Body of pancreas (tissue), 4 donors: ENCODE measurements around the gene GTPBP3. TPM values are rescaled to one million over a fixed set of nuclear protein-coding genes. Genes with fewer than 3 reads are reported as not detected.

Source experiments
- ATAC-seq: fragments of 150-250 bp; one replicate; pipeline ENCODE4 v1.9.1; 2016
- DNase-seq, 4 donors: peaks; one replicate each; pipeline ENCODE4 v3.0.0-alpha.2; 2019
- H3K27ac ChIP-seq, 4 donors: fragments of 200-600 bp; sonication (generic); 1 replicate in 3 of 4; 2 replicates in 1 of 4; pipeline versions ENCODE4 v1.5.1 to v1.6.1; 2016 to 2019; ENCODE audit warnings: mild to moderate bottlenecking in 1 of 4, mixed read lengths in 1 of 4, moderate library complexity in 1 of 4
- H3K27me3 ChIP-seq, 2 donors: fragments of 200-600 bp; sonication (generic); one replicate each; pipeline ENCODE4 v1.6.0; 2016; ENCODE audit warnings: mild to moderate bottlenecking in 1 of 2
- H3K36me3 ChIP-seq, 2 donors: fragments of 200-600 bp; sonication (generic); replicated peaks in 1 of 2; 2 replicates each; pipeline ENCODE4 v1.5.1; 2016; ENCODE audit warnings: low read depth in 2 of 2; ENCODE audit not compliant: insufficient read depth in 1 of 2
- H3K4me1 ChIP-seq: fragments of 200-600 bp; sonication (generic); one replicate; pipeline ENCODE4 v1.6.0; 2016
- H3K4me3 ChIP-seq, 2 donors: fragments of 200-600 bp; sonication (generic); 1 replicate in 1 of 2; 2 replicates in 1 of 2; pipeline ENCODE4 v1.5.1; 2016 to 2019
- H3K9me3 ChIP-seq, 3 donors: fragments of 200-600 bp; sonication (generic); 1 replicate in 2 of 3; 2 replicates in 1 of 3; pipeline ENCODE4 v1.5.1; 2016
- CTCF ChIP-seq, 7 experiments: fragments of 450-650 bp in 4 of 7; fragments of 200-600 bp in 3 of 7; sonication (generic) in 3 of 7; IDR thresholded peaks; one replicate each; pipeline ENCODE4 v1.5.1; 2016 to 2019; ENCODE audit warnings: antibody characterized with exemption in 7 of 7
- POLR2A ChIP-seq, 3 donors: fragments of 450-650 bp; IDR thresholded peaks; one replicate each; pipeline ENCODE4 v1.6.1; 2016; ENCODE audit warnings: antibody characterized with exemption in 3 of 3, mild to moderate bottlenecking in 2 of 3
- whole genome bisulfite sequencing, 2 donors: methylation state at CpG; one replicate each; pipeline ENCODE4 v1.1.5; 2017; 5-methylcytosine and 5-hydroxymethylcytosine counted together
- intact Hi-C: fragments of 100-400 bp; cut with DNase I; formaldehyde crosslinking; loops from one replicate; pipeline ENCODE4 v1.15.1; 2023
- total RNA-seq, 2 donors: library from RNA; depleted of rRNA; stranded (reverse); fragments of >200 nt; gene quantifications; one replicate each; pipeline ENCODE4 v1.1.0, GENCODE V29; 2016

The GTPBP3 gene
- total RNA-seq, 2 donors from 2014 or later: 13.7 to 127 TPM

DNA sequence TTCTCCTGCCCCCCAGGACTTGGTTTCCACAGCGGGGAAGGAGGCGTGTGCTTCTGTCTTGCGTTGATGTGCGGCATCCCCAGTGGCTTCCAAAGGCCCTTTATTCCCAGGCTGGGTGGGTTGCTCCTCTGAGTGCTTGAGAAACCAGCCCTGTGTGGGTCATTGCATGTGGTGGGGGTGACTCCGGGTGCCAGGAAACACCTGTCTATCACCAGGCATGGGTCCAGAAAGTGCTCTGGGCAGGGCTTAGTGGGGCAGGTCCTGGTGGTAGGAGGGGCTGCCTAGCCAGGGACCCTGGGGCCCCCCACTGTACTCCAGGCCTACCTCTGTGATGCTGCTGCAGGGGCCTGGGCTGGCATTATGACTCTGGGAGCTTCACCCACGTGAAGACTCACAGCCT, 18.4 kb upstream of the GTPBP3 start:
- no peak overlapping the region for H3K27ac ChIP-seq
- DNase-seq (no peak), ATAC-seq (no peak)
- no peaks in the 10 kb centered on the region for H3K4me1 ChIP-seq
- TF ChIP-seq POLR2A (IDR thresholded peaks at IDR 0.05): no peak
- TF ChIP-seq CTCF (IDR thresholded peaks at IDR 0.05): no peak
- no peak overlapping the region for H3K4me3 ChIP-seq
- intact Hi-C loops: no loop called here
- no peaks in the 10 kb centered on the region for H3K27me3 ChIP-seq
- WGBS, 2 donors: 83% methylated on average over 6 of the region's 6 CpGs; no CpG with 5 or more reads in 1 of the 2 donors
- H3K36me3 ChIP-seq: peaks cover 5 to 7% of the 10 kb centered on the region in 2 donors
- no peaks in the 10 kb centered on the region for H3K9me3 ChIP-seq

DNA sequence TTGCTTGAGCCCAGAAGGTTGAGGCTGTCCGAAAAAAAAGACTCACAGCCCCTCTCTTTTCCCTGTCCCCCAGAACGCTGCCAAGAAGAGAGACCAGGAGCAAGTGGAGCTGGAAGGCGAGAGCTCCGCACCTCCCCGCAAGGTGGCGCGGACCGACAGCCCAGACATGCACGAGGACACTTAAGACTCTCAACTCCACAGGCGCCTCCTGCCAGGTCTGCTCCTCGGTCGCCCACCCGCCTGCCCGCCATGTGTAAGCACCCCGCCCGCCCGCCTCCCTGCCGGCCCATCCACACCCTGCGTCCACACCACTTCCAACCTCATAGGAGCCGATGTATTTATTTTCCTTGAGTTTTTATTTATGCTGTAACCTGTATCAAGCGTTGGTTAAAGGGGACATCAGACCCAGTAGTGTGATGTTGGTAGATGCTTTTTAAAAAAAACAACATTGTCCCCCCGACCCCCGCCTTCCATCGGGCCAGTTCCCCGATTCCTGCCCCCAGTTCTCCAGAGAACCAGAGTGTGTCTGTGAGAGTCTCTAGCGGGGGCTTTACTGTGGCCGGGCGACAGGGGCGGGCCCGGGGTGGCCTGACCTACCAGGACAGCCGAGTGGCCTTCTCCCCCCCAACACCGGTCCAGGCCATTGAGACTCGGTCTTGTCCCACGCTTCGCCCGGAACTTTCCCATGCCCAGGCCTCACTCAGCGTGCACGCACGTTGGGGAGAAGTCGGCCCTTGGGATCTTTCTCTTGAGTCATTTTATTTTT, 17.7 kb upstream of the GTPBP3 start:
- no peak overlapping the region for H3K27ac ChIP-seq
- H3K4me1 ChIP-seq: no peaks in the 10 kb centered on the region
- 89 to 92% methylated on average over 35 to 40 of the region's 40 CpGs for WGBS, 2 donors
- DNase-seq: no peak
- H3K9me3 ChIP-seq: no peaks in the 10 kb centered on the region
- no peaks in the 10 kb centered on the region for H3K27me3 ChIP-seq
- TF ChIP-seq POLR2A (IDR thresholded peaks at IDR 0.05): no peak
- TF ChIP-seq CTCF (IDR thresholded peaks at IDR 0.05): no peak
- no peak overlapping the region for H3K4me3 ChIP-seq
- ATAC-seq: no peak
- peaks cover 4 to 5% of the 10 kb centered on the region in 2 donors for H3K36me3 ChIP-seq
- intact Hi-C loops: no loop called here

DNA sequence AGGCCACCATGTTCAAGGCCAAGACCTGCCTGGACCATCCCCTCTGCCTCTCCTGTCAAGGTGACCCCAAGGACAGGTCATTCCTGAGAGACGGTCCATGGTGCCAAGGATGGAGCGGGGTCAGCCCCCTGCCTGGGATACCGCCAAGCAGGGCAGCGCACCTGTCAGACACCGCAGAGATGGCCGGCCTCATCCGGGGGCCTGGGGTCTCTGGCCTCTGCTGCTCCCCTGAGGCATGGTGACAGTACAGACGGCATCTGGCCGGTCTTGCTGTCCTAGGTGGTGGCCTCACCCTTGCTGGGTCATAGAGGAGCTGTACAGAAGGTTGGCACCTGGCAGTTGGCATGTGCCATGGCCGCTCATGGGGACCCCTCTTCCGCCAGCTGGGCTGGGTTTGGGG, 16.9 kb upstream of the GTPBP3 start:
- WGBS, 2 donors: 79 to 96% methylated on average over 4 to 11 of the region's 11 CpGs
- intact Hi-C loops: no loop called here
- H3K4me3 ChIP-seq: no peak overlapping the region
- peaks cover 4 to 5% of the 10 kb centered on the region in 2 donors for H3K36me3 ChIP-seq
- H3K9me3 ChIP-seq: no peaks in the 10 kb centered on the region
- TF ChIP-seq CTCF (IDR thresholded peaks at IDR 0.05): no peak
- TF ChIP-seq POLR2A (IDR thresholded peaks at IDR 0.05): no peak
- ATAC-seq (no peak), DNase-seq (no peak)
- H3K27me3 ChIP-seq: no peaks in the 10 kb centered on the region
- H3K27ac ChIP-seq: no peak overlapping the region
- no peaks in the 10 kb centered on the region for H3K4me1 ChIP-seq

GRCh38 chr19:17321655-17322489, 15.5 kb upstream of the GTPBP3 start:
- no peak overlapping the region for H3K27ac ChIP-seq
- intact Hi-C loops: no loop called here
- 92% methylated on average over 8 to 18 of the region's 19 CpGs for WGBS, 2 donors
- H3K4me1 ChIP-seq: no peaks in the 10 kb centered on the region
- peaks cover 4 to 5% of the 10 kb centered on the region in 2 donors for H3K36me3 ChIP-seq
- no peaks in the 10 kb centered on the region for H3K27me3 ChIP-seq
- TF ChIP-seq CTCF (IDR thresholded peaks at IDR 0.05) (no peak), POLR2A (IDR thresholded peaks at IDR 0.05) (no peak)
- ATAC-seq (no peak), DNase-seq (no peak)
- no peak overlapping the region for H3K4me3 ChIP-seq
- H3K9me3 ChIP-seq: no peaks in the 10 kb centered on the region
